ENCODE data around the gene ACSL3. TPM values are rescaled to one million over a fixed set of nuclear protein-coding genes. Genes with fewer than 3 reads are reported as not detected.
"Not testable (repeated sequence)": the region's sequence is repeated elsewhere in the genome, so short reads cannot be mapped to it uniquely, and the experiment has no call there.

The ACSL3 gene
- total RNA-seq, 4 donors from 2014 or later, result 31.1 to 56.3 (median 52.5) TPM

DNA sequence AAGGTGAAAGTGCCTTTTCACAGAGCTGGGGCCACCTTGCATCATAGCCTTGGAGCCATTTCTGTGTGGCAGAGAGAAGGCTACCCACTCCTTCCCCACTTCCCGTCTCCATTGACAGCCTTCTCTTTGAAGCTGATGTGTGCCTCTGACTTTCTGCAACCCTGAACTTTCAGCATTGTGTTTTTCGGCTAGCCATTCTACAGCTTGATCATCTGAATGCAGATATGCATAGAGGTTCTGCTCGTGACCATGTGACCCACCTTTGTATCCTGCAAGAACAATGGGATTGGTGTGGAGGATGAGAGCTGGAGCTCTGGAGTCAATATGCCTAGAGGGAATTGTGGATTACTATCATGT lies 122.1 kb downstream of the ACSL3 start:
- intact Hi-C loops (cut with DNase I), result loop anchor here (5.0 kb wide), 1 partner anchor 119 kb away; no protein-coding TSS in a partner anchor
- WGBS, result 76% methylated on average over 3 of the region's 3 CpGs
- no peak for TF ChIP-seq POLR2A (IDR thresholded peaks at IDR 0.05; ENCODE audit: low read depth)
- no peak for TF ChIP-seq EP300 (IDR thresholded peaks at IDR 0.05)
- TF ChIP-seq, protein P1, sequence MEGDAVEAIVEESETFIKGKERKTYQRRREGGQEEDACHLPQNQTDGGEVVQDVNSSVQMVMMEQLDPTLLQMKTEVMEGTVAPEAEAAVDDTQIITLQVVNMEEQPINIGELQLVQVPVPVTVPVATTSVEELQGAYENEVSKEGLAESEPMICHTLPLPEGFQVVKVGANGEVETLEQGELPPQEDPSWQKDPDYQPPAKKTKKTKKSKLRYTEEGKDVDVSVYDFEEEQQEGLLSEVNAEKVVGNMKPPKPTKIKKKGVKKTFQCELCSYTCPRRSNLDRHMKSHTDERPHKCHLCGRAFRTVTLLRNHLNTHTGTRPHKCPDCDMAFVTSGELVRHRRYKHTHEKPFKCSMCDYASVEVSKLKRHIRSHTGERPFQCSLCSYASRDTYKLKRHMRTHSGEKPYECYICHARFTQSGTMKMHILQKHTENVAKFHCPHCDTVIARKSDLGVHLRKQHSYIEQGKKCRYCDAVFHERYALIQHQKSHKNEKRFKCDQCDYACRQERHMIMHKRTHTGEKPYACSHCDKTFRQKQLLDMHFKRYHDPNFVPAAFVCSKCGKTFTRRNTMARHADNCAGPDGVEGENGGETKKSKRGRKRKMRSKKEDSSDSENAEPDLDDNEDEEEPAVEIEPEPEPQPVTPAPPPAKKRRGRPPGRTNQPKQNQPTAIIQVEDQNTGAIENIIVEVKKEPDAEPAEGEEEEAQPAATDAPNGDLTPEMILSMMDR (IDR thresholded peaks at IDR 0.05), result no peak
- no peak for TF ChIP-seq POLR2AphosphoS5 (IDR thresholded peaks at IDR 0.05)
- H3K27me3 ChIP-seq, result no peaks in the 10 kb centered on the region
- H3K4me3 ChIP-seq, result no peak overlapping the region
- H3K9me3 ChIP-seq, result no peaks in the 10 kb centered on the region
- peak; percentile 62 for DNase-seq (ENCODE audit: extremely low spot score)
- no peaks in the 10 kb centered on the region for H3K36me3 ChIP-seq
- no peak overlapping the region for H3K27ac ChIP-seq (replicated peaks in 1 of 4)
- peaks cover 0 to 27% (median 20%) of the 10 kb centered on the region in 4 donors for H3K4me1 ChIP-seq

DNA sequence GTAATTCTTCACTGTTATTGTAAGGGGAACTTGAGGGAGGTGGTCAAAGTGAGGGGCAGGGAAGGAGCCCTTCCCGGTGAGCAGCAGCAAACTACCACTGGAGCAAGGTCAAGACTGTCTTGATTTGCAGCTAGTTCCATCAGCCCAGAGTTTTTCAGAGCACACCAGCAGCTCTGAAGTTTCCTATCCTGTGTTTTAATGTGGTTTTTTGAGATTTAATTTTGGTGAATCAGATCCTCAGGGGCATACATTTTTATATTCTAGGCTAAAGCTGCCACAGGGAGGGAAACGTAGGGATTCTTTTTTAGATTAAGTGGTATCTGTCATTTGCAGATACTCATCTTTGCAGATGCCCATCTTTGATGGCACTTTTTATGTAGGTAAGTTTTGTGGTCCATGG lies 124.1 kb downstream of the ACSL3 start:
- intact Hi-C loops (cut with DNase I), result loop anchor here (5.0 kb wide), 1 partner anchor 117 kb away; no protein-coding TSS in a partner anchor
- H3K4me3 ChIP-seq, result no peak overlapping the region
- H3K36me3 ChIP-seq, result no peaks in the 10 kb centered on the region
- no peak for TF ChIP-seq POLR2AphosphoS5 (IDR thresholded peaks at IDR 0.05)
- no peak for TF ChIP-seq POLR2A (IDR thresholded peaks at IDR 0.05; ENCODE audit: low read depth)
- no peak for TF ChIP-seq EP300 (IDR thresholded peaks at IDR 0.05)
- TF ChIP-seq, protein P1 (IDR thresholded peaks at IDR 0.05), result no peak
- H3K9me3 ChIP-seq, result no peaks in the 10 kb centered on the region
- peak; percentile 34 for DNase-seq (ENCODE audit: extremely low spot score)
- no peaks in the 10 kb centered on the region for H3K27me3 ChIP-seq
- peaks cover 0 to 27% (median 20%) of the 10 kb centered on the region in 4 donors for H3K4me1 ChIP-seq
- no peak overlapping the region for H3K27ac ChIP-seq (replicated peaks in 1 of 4)
- WGBS, result 94% methylated on average over 2 of the region's 2 CpGs

DNA sequence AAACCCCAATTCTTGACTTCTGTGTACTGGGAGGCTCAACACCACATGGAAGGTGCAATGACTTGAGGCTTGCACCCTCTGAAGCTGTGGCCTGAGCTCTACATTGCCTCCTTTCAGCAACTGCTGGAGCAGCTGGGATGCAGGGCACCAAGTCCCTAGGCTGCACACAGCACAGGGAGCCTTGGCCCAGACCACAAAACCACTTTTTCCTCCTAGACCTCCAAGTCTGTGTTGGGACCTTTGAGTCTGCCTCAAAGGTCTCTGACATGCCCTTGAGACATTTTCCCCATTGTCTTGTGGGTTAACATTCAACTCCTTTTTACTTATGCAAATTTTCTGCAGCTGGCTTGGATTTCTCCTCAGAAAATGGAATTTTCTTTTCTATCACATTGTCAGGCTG lies 128.6 kb downstream of the ACSL3 start:
- DNase-seq (ENCODE audit: extremely low spot score), result peak; percentile 70
- no peak overlapping the region for H3K27ac ChIP-seq (replicated peaks in 1 of 4)
- no peaks in the 10 kb centered on the region for H3K36me3 ChIP-seq
- no peaks in the 10 kb centered on the region for H3K27me3 ChIP-seq
- TF ChIP-seq EP300 (IDR thresholded peaks at IDR 0.05) (no peak), POLR2AphosphoS5 (IDR thresholded peaks at IDR 0.05) (no peak), POLR2A (IDR thresholded peaks at IDR 0.05; ENCODE audit: low read depth) (no peak)
- TF ChIP-seq, protein P1 (IDR thresholded peaks at IDR 0.05), result no peak
- H3K4me3 ChIP-seq, result no peak overlapping the region
- peaks cover 15 to 39% (median 25%) of the 10 kb centered on the region in 4 donors for H3K4me1 ChIP-seq
- H3K9me3 ChIP-seq, result no peaks in the 10 kb centered on the region
- intact Hi-C loops (cut with DNase I), result no loop called here

DNA sequence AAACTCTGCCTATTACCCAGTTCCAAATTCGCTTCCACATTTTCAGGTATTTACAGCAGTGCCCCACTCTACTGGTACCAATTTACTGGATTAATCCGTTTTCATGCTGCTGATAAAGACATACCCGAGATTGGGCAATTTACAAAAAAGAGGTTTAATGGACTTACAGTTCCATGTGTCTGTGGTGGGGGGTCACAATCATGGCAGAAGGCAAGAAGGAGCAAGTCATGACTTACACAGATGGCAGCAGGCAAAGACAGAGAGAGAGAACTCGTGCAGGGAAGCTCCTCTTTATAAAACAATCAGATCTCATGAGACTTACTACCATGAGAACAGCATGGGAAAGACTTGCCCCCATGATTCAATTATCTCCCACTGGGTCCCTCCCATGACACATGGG lies 129.4 kb downstream of the ACSL3 start:
- DNase-seq (ENCODE audit: extremely low spot score), result peak; percentile 77
- intact Hi-C loops (cut with DNase I), result loop anchor here (5.0 kb wide), 1 partner anchor 62 kb away; the partner anchor contains the start of gene KCNE4
- H3K27ac ChIP-seq (replicated peaks in 1 of 4); H3K4me3 ChIP-seq; H3K9me3 ChIP-seq; H3K27me3 ChIP-seq; H3K36me3 ChIP-seq: not testable (repeated sequence)
- WGBS, result 94% methylated on average over 4 of the region's 4 CpGs
- H3K4me1 ChIP-seq, result peaks cover 22 to 41% (median 32%) of the 10 kb centered on the region in 4 donors

DNA sequence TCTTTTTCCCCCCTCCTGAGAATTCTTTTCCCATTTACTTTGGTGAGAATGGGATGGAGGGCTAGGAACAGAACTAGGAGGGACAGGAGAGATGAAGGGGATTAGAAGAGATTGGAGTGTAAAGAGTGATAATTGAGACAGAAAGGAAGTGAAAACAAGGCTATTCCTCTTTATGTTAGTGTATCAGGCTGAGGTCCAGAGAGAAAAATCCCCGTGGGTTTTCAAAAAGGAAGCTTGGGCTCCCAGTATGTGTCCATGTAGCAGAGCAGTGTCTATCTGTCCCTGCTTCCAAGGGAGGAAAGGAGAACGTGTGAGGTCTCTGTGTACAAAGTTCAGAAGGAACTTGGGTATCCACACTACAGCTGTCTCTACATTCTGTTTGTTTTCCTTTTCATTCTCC lies 131.3 kb downstream of the ACSL3 start:
- H3K27me3 ChIP-seq, result no peaks in the 10 kb centered on the region
- peaks cover 24 to 34% (median 25%) of the 10 kb centered on the region in 4 donors for H3K4me1 ChIP-seq
- peak; percentile 50 for DNase-seq (ENCODE audit: extremely low spot score)
- H3K4me3 ChIP-seq, result no peak overlapping the region
- H3K9me3 ChIP-seq, result no peaks in the 10 kb centered on the region
- H3K27ac ChIP-seq (replicated peaks in 1 of 4), result peak overlapping the region in 2 of 4 donors; percentile 20 to 92
- TF ChIP-seq POLR2AphosphoS5 (IDR thresholded peaks at IDR 0.05) (no peak), POLR2A (IDR thresholded peaks at IDR 0.05; ENCODE audit: low read depth) (no peak), EP300 (IDR thresholded peaks at IDR 0.05) (no peak)
- TF ChIP-seq, protein P1 (IDR thresholded peaks at IDR 0.05), result no peak
- intact Hi-C loops (cut with DNase I), result loop anchor here (5.0 kb wide), 1 partner anchor 60 kb away; the partner anchor contains the start of gene KCNE4
- 47% methylated on average over 2 of the region's 2 CpGs for WGBS
- H3K36me3 ChIP-seq, result no peaks in the 10 kb centered on the region

Other genes with a start within 250 kb of the ACSL3 start
- 10 to 100 TPM; 11.9 to 14.4 (median 12.4) TPM for gene FARSB, start 204.9 kb upstream of the ACSL3 start, total RNA-seq
- not detected for gene MOGAT1, start 189.4 kb upstream of the ACSL3 start, total RNA-seq
- gene KCNE4, start 191.2 kb downstream of the ACSL3 start, total RNA-seq, result 10 to 100 TPM; 11.6 to 38.1 (median 17.7) TPM